Measurements from ENCODE around the gene GGA3.

GGA3 gene

DNA sequence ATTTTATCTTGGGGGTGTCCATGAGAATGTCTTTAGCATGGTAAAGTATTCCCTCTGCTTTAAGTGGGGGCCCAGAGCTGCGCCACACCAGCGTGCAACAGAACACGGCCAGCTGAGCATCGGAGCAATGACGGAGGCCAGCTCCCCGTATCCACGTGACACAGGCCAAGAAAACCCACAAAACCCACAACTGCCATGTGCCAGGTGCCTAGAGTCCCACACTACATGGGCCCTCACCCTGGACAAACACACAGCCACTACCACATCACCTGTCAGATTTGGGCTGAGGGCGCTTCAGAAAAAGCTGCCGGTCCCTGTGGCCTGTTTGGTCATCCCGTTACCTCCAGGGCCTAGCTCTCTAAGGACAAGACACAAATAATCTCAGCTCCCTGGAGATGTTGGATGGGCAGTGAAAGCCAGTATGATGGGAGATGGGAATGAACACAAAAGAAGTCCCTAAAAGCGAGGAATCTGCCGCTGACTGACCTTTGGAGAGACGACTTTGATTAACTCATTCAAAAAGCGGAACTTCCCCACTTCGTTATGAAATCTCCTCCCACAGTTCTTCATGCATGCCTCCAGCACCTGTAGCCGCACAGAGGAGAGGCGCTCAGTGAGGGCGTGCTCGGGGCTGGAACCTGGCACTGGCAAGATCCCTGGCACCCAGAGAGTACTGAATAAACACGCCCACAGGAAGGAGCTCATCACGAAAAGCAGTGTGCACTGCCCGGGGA lies 17.1 kb downstream of the GGA3 start:
- Histone ChIP-seq H3K9me3 (no peaks in the 10 kb centered on the region), H3K4me1 (ENCODE audit: control insufficient read depth in 1 of 2, insufficient read depth in 1 of 2, low read depth in 1 of 2, low read length in 1 of 2) (peaks cover 18 to 21% of the 10 kb centered on the region in 2 experiments), H3K27ac (peak overlapping the region; percentile 77), H3K27me3 (no peaks in the 10 kb centered on the region), H3K4me3 (ENCODE audit: low read depth in 1 of 2, low read length in 1 of 2) (peak overlapping the region in 1 of 2 experiments; percentile 35), H3K36me3 (peaks cover 71% of the 10 kb centered on the region)
- TF ChIP-seq, protein P1, sequence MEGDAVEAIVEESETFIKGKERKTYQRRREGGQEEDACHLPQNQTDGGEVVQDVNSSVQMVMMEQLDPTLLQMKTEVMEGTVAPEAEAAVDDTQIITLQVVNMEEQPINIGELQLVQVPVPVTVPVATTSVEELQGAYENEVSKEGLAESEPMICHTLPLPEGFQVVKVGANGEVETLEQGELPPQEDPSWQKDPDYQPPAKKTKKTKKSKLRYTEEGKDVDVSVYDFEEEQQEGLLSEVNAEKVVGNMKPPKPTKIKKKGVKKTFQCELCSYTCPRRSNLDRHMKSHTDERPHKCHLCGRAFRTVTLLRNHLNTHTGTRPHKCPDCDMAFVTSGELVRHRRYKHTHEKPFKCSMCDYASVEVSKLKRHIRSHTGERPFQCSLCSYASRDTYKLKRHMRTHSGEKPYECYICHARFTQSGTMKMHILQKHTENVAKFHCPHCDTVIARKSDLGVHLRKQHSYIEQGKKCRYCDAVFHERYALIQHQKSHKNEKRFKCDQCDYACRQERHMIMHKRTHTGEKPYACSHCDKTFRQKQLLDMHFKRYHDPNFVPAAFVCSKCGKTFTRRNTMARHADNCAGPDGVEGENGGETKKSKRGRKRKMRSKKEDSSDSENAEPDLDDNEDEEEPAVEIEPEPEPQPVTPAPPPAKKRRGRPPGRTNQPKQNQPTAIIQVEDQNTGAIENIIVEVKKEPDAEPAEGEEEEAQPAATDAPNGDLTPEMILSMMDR (IDR thresholded peaks at IDR 0.05), result no peak

DNA sequence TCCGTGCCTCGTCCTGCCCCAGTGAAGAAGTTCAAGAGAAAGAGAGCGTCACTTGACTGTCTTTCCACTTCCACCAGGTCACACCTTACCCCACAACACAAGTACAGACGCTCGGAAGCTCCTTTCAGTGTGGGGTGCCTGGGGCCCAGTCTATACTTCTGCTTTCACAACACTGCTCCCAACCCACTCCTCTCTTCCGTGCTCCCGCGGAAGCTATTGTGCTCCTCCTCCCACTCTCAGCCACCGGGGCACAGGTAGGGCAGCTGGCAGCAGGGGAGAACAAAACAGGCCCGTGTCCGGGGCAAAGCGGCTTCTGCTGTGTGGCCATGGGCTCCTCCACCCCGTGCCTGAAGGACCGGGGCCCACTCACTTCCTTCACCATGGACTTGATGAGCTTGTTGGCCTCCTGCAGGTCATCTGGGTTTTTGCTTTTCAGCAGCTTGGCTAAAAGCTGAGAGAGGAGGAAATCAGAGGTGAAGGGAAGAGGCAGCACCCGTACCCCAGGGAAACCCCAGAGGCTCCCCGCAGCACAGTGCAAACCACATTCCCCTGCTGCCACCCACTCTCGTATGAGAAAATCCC lies 18.9 kb downstream of the GGA3 start:
- Histone ChIP-seq H3K27ac (peak overlapping the region; percentile 13), H3K36me3 (peaks cover 84% of the 10 kb centered on the region), H3K9me3 (no peaks in the 10 kb centered on the region), H3K4me1 (ENCODE audit: control insufficient read depth in 1 of 2, insufficient read depth in 1 of 2, low read depth in 1 of 2, low read length in 1 of 2) (peaks cover 18 to 21% of the 10 kb centered on the region in 2 experiments), H3K4me3 (ENCODE audit: low read depth in 1 of 2, low read length in 1 of 2) (no peak overlapping the region), H3K27me3 (no peaks in the 10 kb centered on the region)
- TF ChIP-seq, protein P1 (IDR thresholded peaks at IDR 0.05), result no peak

DNA sequence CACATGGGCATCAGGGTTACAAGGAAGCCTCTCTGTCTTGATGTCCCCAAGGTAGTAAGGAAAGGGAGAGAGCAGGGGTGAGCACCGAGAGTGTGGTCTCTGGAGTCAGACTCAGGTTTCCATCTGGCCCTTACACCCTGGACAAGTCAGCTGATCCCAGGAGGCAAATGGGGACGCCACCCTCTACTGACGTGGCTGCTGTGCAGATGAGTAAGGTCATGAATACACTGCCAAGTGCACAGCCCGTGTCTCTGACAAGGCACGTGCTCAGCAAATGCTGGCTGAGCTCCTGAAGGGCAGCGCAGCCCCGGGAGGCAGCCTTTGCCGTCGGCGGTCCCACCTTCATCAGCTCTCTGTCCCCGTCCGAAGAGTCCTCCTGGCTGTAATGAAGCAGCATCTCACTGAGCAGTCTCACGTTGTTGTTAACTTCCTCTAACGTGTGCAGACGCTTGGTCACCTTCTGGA lies 19.4 kb downstream of the GGA3 start:
- Histone ChIP-seq H3K4me3 (ENCODE audit: low read depth in 1 of 2, low read length in 1 of 2) (no peak overlapping the region), H3K4me1 (ENCODE audit: control insufficient read depth in 1 of 2, insufficient read depth in 1 of 2, low read depth in 1 of 2, low read length in 1 of 2) (peaks cover 18 to 21% of the 10 kb centered on the region in 2 experiments), H3K9me3 (no peaks in the 10 kb centered on the region), H3K27ac (peak overlapping the region; percentile 13), H3K36me3 (peaks cover 86% of the 10 kb centered on the region), H3K27me3 (no peaks in the 10 kb centered on the region)
- TF ChIP-seq, protein P1 (IDR thresholded peaks at IDR 0.05), result no peak

DNA sequence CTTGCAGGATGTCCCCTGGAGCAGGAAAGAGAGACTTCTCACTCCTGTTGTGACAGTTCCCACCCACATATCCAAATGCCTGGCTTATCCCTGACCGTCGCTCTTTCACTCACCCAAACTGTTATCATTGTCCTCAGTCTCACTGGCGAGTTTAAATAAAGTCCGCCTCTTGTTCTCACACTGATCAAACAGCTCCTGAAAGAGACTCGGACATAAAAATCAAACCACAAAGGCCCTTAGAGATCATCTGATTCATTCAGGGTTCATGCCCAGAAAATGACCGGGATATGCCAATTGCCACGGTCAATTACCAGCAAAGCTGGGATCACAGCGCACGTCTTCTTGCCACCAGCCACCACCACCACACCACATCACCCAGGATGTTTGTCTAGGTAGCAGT lies 19.9 kb downstream of the GGA3 start:
- TF ChIP-seq, protein P1 (IDR thresholded peaks at IDR 0.05), result no peak
- Histone ChIP-seq H3K4me3 (ENCODE audit: low read depth in 1 of 2, low read length in 1 of 2) (no peak overlapping the region), H3K4me1 (ENCODE audit: control insufficient read depth in 1 of 2, insufficient read depth in 1 of 2, low read depth in 1 of 2, low read length in 1 of 2) (peaks cover 18 to 21% of the 10 kb centered on the region in 2 experiments), H3K27ac (no peak overlapping the region), H3K9me3 (no peaks in the 10 kb centered on the region), H3K27me3 (no peaks in the 10 kb centered on the region), H3K36me3 (peaks cover 90% of the 10 kb centered on the region)

DNA sequence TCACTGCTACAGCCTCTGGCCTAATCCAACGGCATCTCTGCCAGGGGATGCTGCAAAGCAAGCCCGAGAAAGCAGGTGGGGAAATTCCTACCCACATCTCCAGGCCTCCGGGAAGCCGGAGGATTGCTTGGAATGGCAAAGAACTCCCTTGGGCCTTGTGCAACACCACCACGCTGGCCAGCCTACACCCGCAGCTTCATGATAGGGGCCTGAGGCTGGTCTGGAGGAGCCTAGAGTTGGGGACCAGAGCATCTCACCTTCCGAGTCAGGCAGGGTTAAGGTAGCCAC lies 20.3 kb downstream of the GGA3 start:
- Histone ChIP-seq H3K4me3 (ENCODE audit: low read depth in 1 of 2, low read length in 1 of 2) (no peak overlapping the region), H3K36me3 (peaks cover 90% of the 10 kb centered on the region), H3K27ac (no peak overlapping the region), H3K9me3 (no peaks in the 10 kb centered on the region), H3K27me3 (no peaks in the 10 kb centered on the region), H3K4me1 (ENCODE audit: control insufficient read depth in 1 of 2, insufficient read depth in 1 of 2, low read depth in 1 of 2, low read length in 1 of 2) (peaks cover 18 to 21% of the 10 kb centered on the region in 2 experiments)
- TF ChIP-seq, protein P1 (IDR thresholded peaks at IDR 0.05), result no peak
